MM.1S (cell line): ENCODE data around the gene C1QL2.

Experiments used
- CTCF ChIP-seq: fragments of 300-600 bp; sonication (generic); IDR thresholded peaks from 2 replicates; pipeline ENCODE4 v1.5.1; 2016; ENCODE audit warnings: antibody characterized with exemption, low read length, mixed read lengths
- EZH2 ChIP-seq: fragments of 300-600 bp; sonication (generic); optimal IDR thresholded peaks from 2 replicates; pipeline ENCODE3; 2017; ENCODE audit warnings: low read depth, mild to moderate bottlenecking, antibody characterized with exemption, low read length, mixed read lengths

GRCh38 chr2:119112230-119112629 is 46.3 kb downstream of the C1QL2 start:
- TF ChIP-seq CTCF (no peak), EZH2 (no peak)
